NCI-H526 treated with DMSO at 0.1 percent for 48 hours (cell line): Measurements from ENCODE around the gene FASTK.

ENCODE experiments used
- DNase-seq: peaks from one replicate; lab custom pipeline; 2025; lab: John Stamatoyannopoulos, UW

The FASTK gene

GRCh38 chr7:151081170-151082101, 827 bp upstream of the FASTK start:
- peak; percentile 71 for DNase-seq

- DNase-seq, result no peak
These were observed 515 bp downstream of the FASTK start for GRCh38 chr7:151080067-151080521.

- DNase-seq, result no peak
These were observed 1.3 kb downstream of the FASTK start for GRCh38 chr7:151079199-151079910.

DNA sequence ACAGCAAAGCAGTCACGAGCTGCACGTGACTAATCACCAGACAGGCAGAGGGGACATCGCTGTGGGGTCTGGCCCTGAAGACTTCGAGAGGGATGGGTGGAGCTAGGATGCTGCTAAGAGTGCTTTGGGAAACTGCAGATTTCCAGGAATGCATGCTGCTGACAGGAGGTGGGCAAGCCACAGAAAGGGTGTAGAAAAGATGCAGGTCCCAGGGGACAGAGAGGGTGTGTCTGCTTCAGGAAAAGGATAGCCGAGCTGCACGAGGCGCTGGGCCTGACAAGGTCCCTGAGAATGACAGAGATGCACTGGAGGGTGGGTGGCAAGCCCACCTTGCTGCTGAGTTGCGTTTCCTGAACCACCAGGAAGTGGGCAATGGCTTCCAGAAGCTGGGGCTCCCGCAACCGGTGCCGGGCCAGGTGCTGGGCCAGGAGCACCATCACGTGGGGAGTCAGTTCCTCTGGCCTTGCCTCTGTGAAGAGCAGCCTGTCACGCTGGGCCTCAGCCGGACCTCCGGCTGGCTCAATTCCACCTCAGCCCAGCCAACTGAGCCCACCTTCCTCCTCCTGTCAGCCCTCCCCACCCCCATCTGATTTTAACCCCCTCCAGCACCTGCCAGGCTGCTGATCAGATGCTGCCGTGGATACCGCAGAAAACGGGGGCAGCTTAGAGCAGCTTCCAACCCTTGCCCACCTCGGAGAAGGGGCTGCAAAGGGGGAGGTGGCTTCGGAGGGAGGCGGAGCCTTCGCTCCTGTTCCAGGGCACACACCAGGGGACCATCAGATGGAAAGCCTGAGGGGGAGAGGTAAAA, 2.2 kb downstream of the FASTK start:
- peak; percentile 31 for DNase-seq

DNA sequence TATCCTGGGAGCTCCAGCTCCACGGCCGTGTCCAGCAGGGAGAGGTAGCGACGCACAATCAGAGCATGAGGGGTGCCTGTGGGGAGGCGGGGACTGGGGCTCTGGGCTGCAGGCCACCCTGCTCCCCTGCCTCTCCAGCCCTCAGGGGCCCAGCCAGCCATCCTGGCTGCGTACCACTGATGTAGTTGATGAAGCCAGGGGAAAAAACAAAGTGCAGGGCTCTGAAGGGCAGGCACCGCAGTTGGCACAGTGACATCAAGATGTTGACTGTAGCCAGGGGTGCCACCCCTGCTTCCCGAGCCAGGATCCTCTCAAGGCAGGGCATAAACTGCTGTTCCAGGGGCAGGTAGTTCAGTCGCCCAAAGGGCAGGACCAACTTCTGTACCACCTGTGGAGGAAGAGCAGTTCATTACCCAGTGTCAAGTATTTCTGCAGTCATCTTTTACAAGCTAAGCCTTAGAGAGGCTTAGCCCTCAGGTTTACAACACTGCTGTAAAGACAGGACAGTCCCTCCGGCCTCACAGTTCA, 2.8 kb downstream of the FASTK start:
- DNase-seq, result no peak

DNA sequence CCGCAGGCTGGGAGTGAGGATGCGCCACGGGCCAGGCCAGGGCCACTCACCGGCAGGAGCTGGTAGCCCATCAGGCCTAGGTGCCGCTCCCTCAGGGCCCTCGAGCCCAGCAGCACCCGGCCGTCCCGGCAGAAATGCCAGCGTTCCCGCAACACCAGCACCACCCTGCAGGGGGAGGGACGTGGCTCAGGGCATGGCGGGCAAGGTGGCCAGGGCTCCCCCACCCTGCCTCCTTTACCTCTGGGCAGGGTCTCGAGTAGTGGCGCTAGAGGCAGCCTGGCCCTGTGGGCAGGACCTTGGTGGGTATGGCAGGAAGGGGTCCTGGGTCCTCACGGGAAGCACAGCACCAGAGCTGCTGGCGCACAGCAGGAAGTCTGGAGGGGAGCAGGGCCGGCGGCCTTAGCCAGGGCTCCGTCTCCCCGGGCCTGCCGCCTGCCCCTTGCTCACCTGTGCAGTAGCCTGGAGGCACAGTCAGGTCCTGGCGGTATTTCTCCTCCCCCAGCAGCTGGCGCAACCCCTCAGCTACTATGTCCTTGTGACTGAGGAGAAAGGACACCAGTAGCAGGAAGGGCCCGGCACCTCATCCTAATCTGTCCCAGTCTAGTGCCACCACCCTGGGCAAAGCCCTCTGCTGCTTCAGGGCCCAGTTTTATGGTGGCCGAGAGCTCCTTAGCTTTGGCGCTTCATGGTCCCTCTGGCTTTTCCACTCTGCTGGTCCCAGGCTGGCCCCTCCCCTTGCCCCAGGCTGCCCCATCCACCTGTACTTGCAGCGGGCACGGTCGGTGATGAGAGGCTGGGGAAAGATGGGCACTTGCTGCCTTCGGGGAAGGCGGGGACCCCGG, 3.5 kb downstream of the FASTK start:
- no peak for DNase-seq

DNA sequence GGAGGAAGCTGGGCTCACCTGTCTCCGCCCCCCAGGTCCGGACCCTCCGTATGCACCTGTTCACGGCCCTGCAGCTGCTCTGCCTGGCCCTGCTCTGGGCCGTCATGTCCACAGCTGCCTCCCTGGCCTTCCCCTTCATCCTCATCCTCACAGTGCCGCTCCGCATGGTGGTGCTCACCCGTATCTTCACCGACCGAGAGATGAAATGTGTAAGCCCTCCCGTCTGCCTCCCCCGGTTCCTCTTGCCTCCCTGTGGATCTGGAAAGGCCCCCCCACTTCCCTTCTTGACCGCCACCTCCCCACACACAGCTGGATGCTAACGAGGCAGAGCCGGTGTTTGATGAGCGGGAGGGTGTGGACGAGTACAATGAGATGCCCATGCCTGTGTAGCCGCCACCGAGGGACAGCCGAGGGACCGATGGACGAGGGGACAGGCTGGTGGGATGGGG, 4.6 kb downstream of the FASTK start:
- no peak for DNase-seq

DNA sequence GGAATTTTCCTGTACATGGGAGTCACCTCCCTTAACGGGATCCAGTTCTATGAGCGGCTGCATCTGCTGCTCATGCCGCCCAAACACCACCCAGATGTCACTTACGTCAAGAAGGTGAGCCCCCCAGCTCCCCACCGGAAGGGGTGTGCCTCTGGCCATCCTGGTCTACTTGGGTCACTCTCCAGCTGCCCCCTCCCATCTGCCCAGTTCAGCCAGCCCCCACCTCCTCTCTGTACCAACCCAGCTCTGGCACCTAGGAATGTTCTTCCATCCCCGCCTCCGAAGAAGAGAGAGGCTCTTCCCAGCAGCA, 5.0 kb downstream of the FASTK start:
- DNase-seq, result no peak

GRCh38 chr7:151074817-151075661, 5.6 kb downstream of the FASTK start:
- no peak for DNase-seq

DNA sequence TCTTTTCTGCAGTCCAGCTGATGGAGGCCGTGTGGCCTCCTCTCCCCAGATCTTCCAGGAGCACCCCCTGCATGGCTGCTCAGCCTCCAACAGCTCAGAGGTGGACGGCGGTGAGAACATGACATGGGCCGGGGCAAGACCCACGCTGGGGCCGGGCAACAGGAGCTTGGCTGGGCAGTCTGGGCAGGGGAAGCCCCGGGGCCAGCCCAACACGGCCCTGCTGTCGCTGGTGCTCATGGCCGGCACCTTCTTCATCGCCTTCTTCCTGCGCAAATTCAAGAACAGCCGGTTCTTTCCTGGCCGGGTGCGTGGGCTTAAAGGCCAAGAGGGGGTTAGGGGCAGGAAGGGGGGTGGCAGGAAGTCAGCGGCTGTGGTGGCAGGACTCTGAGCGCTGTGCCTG, 6.6 kb downstream of the FASTK start:
- no peak for DNase-seq

GRCh38 chr7:151071032-151071866, 9.4 kb downstream of the FASTK start:
- no peak for DNase-seq

GRCh38 chr7:151070574-151070960, 10.0 kb downstream of the FASTK start:
- no peak for DNase-seq

DNA sequence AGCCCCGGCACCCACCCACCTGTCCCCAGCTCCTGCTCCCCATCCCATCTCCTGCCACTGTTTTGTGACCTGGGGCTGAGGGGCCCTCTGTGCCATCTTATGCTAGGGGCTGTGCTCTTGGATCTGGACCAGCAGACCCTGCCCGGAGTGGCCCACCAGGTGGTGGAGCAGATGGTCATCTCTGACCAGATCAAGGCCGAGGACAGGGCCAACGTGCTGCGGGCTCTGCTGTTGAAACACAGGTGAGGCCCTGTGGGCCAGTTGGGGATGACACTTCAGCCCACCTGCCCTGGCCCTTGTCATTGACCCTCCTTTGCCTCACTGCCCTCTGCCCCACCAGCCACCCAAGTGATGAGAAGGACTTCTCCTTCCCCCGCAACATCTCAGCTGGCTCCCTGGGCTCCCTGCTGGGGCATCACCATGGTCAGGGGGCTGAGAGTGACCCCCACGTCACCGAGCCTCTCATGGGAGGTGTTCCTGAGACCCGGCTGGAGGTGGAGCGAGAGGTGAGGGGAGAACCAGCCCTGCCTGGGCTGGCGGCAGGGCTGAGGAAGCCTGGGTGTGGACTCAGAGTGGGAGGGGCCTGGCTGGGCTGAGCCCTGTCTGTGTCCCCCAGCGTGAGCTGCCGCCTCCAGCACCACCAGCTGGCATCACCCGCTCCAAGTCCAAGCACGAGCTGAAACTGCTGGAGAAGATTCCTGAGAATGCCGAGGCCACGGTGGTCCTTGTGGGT, 10.6 kb downstream of the FASTK start:
- no peak for DNase-seq

DNA sequence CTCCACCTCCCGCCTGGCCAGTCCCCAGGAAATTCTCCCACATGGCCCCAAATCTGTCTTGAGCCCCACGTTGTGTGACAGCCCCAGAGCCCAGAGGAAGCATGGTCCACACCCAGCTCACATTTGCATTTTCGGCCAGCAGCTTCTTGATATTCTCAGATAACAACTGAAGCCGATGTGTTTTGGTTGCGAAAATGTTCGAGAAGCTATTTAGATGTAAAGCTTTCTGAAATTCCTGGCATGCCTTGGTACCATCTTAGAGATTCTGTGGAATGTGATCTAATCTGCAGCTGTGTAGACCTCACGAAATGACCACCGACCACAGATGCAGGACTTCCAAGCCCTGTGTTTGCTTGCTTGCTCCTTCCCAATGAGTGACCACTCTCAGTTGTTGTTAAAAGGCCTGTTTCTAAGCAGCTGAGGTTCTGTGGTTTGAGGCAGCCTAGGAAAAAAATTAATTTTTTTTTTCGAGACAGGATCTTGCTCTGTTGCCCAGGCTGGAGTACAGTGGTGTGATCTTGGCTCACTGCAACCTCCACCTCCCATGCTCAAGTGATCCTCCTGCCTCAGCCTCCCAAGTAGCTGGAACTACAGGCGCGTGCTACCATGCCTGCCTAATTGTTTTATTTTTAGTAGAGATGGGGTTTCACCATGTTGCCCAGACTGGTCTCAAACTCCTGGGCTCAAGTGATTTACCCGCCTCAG, 12.4 kb downstream of the FASTK start:
- no peak for DNase-seq

DNA sequence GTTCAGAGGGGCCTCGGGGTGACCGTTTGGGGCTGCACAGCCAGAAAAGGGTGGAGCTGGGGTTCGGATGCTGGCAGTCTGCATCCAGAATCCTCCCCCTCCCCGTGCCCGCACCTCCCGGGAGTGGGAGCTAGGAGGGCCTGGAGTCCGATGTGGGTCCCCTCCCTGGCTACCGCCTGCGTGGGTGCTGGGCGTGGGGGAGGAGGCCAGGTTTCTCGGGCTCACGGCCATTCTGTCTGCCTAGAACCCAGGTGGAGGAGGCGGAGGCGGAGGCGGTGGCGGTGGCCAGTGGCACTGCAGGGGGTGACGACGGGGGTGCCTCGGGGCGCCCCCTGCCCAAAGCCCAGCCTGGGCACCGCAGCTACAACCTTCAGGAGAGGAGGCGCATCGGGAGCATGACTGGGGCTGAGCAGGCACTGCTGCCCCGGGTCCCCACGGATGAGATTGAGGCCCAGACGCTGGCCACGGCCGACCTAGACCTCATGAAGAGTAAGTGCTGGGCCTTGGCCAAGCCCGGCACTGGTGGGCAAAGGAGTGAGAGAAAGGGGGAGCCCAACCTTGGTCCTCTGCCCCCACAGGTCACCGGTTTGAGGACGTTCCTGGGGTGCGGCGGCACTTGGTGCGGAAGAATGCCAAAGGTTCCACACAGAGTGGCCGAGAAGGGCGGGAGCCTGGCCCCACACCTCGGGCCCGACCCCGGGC, 14.2 kb downstream of the FASTK start:
- DNase-seq, result no peak

- no peak for DNase-seq
These were observed 15.1 kb downstream of the FASTK start for GRCh38 chr7:151065516-151065915.

- DNase-seq, result no peak
These were observed 15.6 kb downstream of the FASTK start for GRCh38 chr7:151064993-151065392.
